KMS-11 (cell line): ENCODE results near the gene CFAP46.

ENCODE experiments used
- H2AFZ ChIP-seq: fragments of 200-600 bp; sonication (generic); 2 replicates; pipeline ENCODE4 v1.6.1; 2016; ENCODE audit warnings: antibody characterized with exemption, mixed run types, low read depth
- H3K27ac ChIP-seq: fragments of 200-600 bp; sonication (generic); 2 replicates; pipeline ENCODE4 v1.6.1; 2016; ENCODE audit warnings: mild to moderate bottlenecking, mixed run types
- H3K27me3 ChIP-seq: fragments of 200-600 bp; sonication (generic); 2 replicates; pipeline ENCODE4 v1.6.1; 2017; ENCODE audit warnings: mild to moderate bottlenecking, low read depth, mixed run types, moderate library complexity; ENCODE audit not compliant: insufficient read depth
- H3K36me3 ChIP-seq: fragments of 200-600 bp; sonication (generic); 2 replicates; pipeline ENCODE4 v1.6.1; 2017; ENCODE audit warnings: mild to moderate bottlenecking, mixed run types; ENCODE audit not compliant: insufficient read depth
- H3K4me1 ChIP-seq: fragments of 200-600 bp; sonication (generic); 2 replicates; pipeline ENCODE4 v1.6.1; 2016; ENCODE audit warnings: mild to moderate bottlenecking, low read depth, mixed run types; ENCODE audit not compliant: poor library complexity, severe bottlenecking
- H3K4me2 ChIP-seq: fragments of 200-600 bp; sonication (generic); 2 replicates; pipeline ENCODE4 v1.7.0; 2016; ENCODE audit warnings: mild to moderate bottlenecking, mixed run types
- H3K4me3 ChIP-seq: fragments of 200-600 bp; sonication (generic); IDR thresholded peaks from 2 replicates; pipeline ENCODE4 v1.6.1; 2017; ENCODE audit warnings: low read depth, low read length, mixed read lengths; ENCODE audit not compliant: insufficient read depth
- H3K79me2 ChIP-seq: fragments of 200-600 bp; sonication (generic); 2 replicates; pipeline ENCODE4 v1.6.1; 2016; ENCODE audit warnings: low read depth, mixed run types; ENCODE audit not compliant: insufficient read depth
- H3K9ac ChIP-seq: fragments of 200-600 bp; sonication (generic); 2 replicates; pipeline ENCODE4 v1.6.1; 2016; ENCODE audit warnings: mild to moderate bottlenecking, mixed run types
- H4K20me1 ChIP-seq: fragments of 200-600 bp; sonication (generic); 2 replicates; pipeline ENCODE4 v1.6.1; 2016; ENCODE audit warnings: mild to moderate bottlenecking, mixed run types; ENCODE audit not compliant: insufficient read depth
- CTCF ChIP-seq: fragments of 200-600 bp; sonication (generic); conservative IDR thresholded peaks from 2 replicates; pipeline ENCODE4 v1.6.1; 2017; ENCODE audit warnings: low read depth, mild to moderate bottlenecking, antibody characterized with exemption, low read length, moderate library complexity, mixed read lengths

Gene CFAP46

GRCh38 chr10:132832186-132832969 lies 110.0 kb downstream of the CFAP46 start:
- Histone ChIP-seq H3K27ac (no peak overlapping the region), H3K4me1 (no peaks in the 10 kb centered on the region), H3K4me3 (no peak overlapping the region), H2AFZ (no peak overlapping the region), H3K4me2 (no peak overlapping the region), H3K9ac (no peak overlapping the region), H3K36me3 (no peaks in the 10 kb centered on the region), H3K27me3 (peaks cover 32% of the 10 kb centered on the region), H4K20me1 (no peaks in the 10 kb centered on the region), H3K79me2 (no peaks in the 10 kb centered on the region)
- no peak for TF ChIP-seq CTCF

DNA sequence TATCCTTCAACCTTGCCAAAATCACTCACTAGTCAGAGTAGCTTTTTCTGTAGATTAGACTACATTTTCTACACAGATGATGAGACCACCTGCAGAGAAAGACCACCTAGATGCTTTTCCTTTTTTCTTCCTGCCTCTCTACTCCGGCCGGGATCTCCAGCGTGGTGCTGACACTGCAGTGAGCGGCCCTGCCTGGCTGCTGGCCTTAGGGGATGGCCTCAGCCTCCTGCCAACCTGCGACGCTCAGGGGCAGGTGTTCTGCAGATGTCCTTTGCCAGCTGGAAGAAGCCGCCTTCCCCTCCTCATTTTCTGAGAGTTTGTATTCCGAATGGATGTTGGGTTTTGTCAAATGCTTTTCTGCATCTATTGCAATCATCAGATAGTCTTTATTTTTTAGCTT lies 113.0 kb downstream of the CFAP46 start:
- peaks cover 32% of the 10 kb centered on the region for H3K27me3 ChIP-seq
- H3K9ac ChIP-seq, result no peak overlapping the region
- no peaks in the 10 kb centered on the region for H3K4me1 ChIP-seq
- no peak overlapping the region for H2AFZ ChIP-seq
- H3K36me3 ChIP-seq, result no peaks in the 10 kb centered on the region
- no peaks in the 10 kb centered on the region for H3K79me2 ChIP-seq
- no peak overlapping the region for H3K27ac ChIP-seq
- no peak for TF ChIP-seq CTCF
- no peak overlapping the region for H3K4me3 ChIP-seq
- no peaks in the 10 kb centered on the region for H4K20me1 ChIP-seq
- no peak overlapping the region for H3K4me2 ChIP-seq

GRCh38 chr10:132828681-132829080 lies 113.7 kb downstream of the CFAP46 start:
- Histone ChIP-seq H3K36me3 (no peaks in the 10 kb centered on the region), H3K4me2 (no peak overlapping the region), H2AFZ (no peak overlapping the region), H3K9ac (no peak overlapping the region), H4K20me1 (no peaks in the 10 kb centered on the region), H3K79me2 (no peaks in the 10 kb centered on the region), H3K27ac (no peak overlapping the region), H3K4me1 (no peaks in the 10 kb centered on the region), H3K4me3 (no peak overlapping the region), H3K27me3 (peaks cover 32% of the 10 kb centered on the region)
- TF ChIP-seq CTCF, result no peak

DNA sequence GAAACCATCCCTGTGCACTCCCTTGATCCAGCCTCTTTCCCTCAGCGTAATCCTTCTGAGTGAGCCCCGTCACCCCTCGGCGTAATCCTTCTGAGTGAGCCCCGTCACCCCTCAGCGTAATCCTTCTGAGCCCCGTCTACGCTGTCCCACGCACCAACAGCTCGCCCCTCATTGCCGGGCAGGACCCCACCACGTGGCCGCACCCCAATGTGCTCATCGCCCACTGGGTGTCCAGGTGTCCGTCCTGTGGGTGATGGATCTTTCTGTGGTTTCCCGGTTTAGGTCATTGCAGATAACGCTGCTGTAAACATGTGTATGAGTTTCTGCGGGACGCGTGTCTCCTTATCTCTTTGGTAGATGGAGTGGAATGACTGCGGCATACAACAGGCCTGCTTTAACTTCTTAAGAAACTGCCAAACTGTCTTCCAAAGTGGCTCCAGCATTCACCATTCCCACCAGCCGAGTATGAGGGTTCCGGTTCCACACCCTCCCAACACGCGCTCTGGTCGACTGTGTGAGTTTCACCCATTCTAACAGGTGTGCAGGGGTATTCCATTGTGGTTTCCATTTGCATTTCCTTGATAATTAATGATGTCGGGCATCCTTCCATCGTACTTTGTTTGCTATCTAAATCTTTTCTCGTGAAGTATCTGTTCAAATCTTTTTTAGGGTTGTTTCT lies 114.4 kb downstream of the CFAP46 start:
- H3K4me3 ChIP-seq, result no peak overlapping the region
- H3K79me2 ChIP-seq, result no peaks in the 10 kb centered on the region
- TF ChIP-seq CTCF, result no peak

More for the DNA sequence above, 114.4 kb downstream of the CFAP46 start:
- Histone ChIP-seq H3K4me1 (no peaks in the 10 kb centered on the region), H3K4me2 (no peak overlapping the region), H3K9ac (no peak overlapping the region), H3K27me3 (peaks cover 32% of the 10 kb centered on the region), H4K20me1 (no peaks in the 10 kb centered on the region), H3K36me3 (no peaks in the 10 kb centered on the region), H3K27ac (no peak overlapping the region), H2AFZ (no peak overlapping the region)
